Cardiac muscle cell (in vitro differentiated cells and primary cell): Measurements from ENCODE around the gene SCRN1. TPM values are rescaled to one million over a fixed set of nuclear protein-coding genes. Genes with fewer than 3 reads are reported as not detected.

Experiments
- DNase-seq, 2 donors: peaks; one replicate each; pipeline versions ENCODE4 v3.0.0 to v3.0.0-alpha.2; 2010 to 2017; ENCODE audit warnings: low read depth in 1 of 2, low spot score in 1 of 2
- H3K27ac ChIP-seq: fragments of 200-600 bp; sonication (generic); 2 replicates; pipeline ENCODE4 v1.5.1; 2016
- H3K27me3 ChIP-seq: fragments of 200-600 bp; sonication (generic); 2 replicates; pipeline ENCODE4 v1.6.0; 2016; ENCODE audit warnings: control low read depth
- H3K36me3 ChIP-seq: fragments of 200-600 bp; sonication (generic); 2 replicates; pipeline ENCODE4 v1.5.1; 2016; ENCODE audit warnings: control low read depth
- H3K4me1 ChIP-seq: fragments of 200-600 bp; sonication (generic); 2 replicates; pipeline ENCODE4 v1.8.1; 2017; ENCODE audit warnings: low read depth, mild to moderate bottlenecking, mixed run types
- H3K4me3 ChIP-seq: fragments of 200-600 bp; sonication (generic); 2 replicates; pipeline ENCODE4 v1.5.1; 2016; ENCODE audit warnings: mild to moderate bottlenecking
- H3K9me3 ChIP-seq: fragments of 200-600 bp; sonication (generic); 2 replicates; pipeline ENCODE4 v1.5.1; 2017; ENCODE audit warnings: low read depth, mild to moderate bottlenecking, control low read depth
- CTCF ChIP-seq: IDR thresholded peaks from 2 replicates; pipeline ENCODE4 v1.5.1; 2012; ENCODE audit warnings: low read depth, mild to moderate bottlenecking, low read length
- polyA plus RNA-seq: library from polyadenylated mRNA; unstranded; fragments of >200 nt; fragmentation: Nextera tagmentation; extraction: Ambion mirVana; gene quantifications from 2 replicates; pipeline ENCODE4 v1.2.1, GENCODE V29; 2016
- total RNA-seq: library from RNA; depleted of rRNA; stranded (reverse); fragments of >200 nt; gene quantifications from 2 replicates; pipeline ENCODE4 v1.2.3, GENCODE V29; 2016

SCRN1 gene
- total and polyA plus RNA-seq, 2 experiments from 2014 or later: 34.3 to 48.2 TPM

GRCh38 chr7:29918850-29919249, 70.8 kb downstream of the SCRN1 start:
- TF ChIP-seq CTCF: no peak
- no peak for DNase-seq
- H3K9me3 ChIP-seq: no peaks in the 10 kb centered on the region
- H3K4me1 ChIP-seq: peaks cover 8% of the 10 kb centered on the region
- H3K36me3 ChIP-seq: peaks cover 8% of the 10 kb centered on the region
- no peak overlapping the region for H3K4me3 ChIP-seq
- H3K27me3 ChIP-seq: no peaks in the 10 kb centered on the region
- H3K27ac ChIP-seq: no peak overlapping the region

- no peaks in the 10 kb centered on the region for H3K9me3 ChIP-seq
- H3K27me3 ChIP-seq: no peaks in the 10 kb centered on the region
- TF ChIP-seq CTCF: no peak
- H3K4me1 ChIP-seq: peaks cover 8% of the 10 kb centered on the region
- H3K36me3 ChIP-seq: peaks cover 7% of the 10 kb centered on the region
- DNase-seq: no peak
- no peak overlapping the region for H3K4me3 ChIP-seq
- H3K27ac ChIP-seq: no peak overlapping the region
Observed at GRCh38 chr7:29917641-29918040, 72.0 kb downstream of the SCRN1 start.

GRCh38 chr7:29915481-29916215, 74.0 kb downstream of the SCRN1 start:
- Histone ChIP-seq H3K4me1 (peaks cover 8% of the 10 kb centered on the region), H3K36me3 (no peaks in the 10 kb centered on the region), H3K27me3 (no peaks in the 10 kb centered on the region), H3K27ac (no peak overlapping the region), H3K4me3 (no peak overlapping the region), H3K9me3 (no peaks in the 10 kb centered on the region)
- peak in 1 of 2 donors; percentile 11 for DNase-seq
- TF ChIP-seq CTCF: no peak

- no peaks in the 10 kb centered on the region for H3K36me3 ChIP-seq
- H3K27ac ChIP-seq: no peak overlapping the region
- H3K4me3 ChIP-seq: no peak overlapping the region
- H3K4me1 ChIP-seq: peaks cover 8% of the 10 kb centered on the region
- no peak for TF ChIP-seq CTCF
- H3K27me3 ChIP-seq: no peaks in the 10 kb centered on the region
- H3K9me3 ChIP-seq: no peaks in the 10 kb centered on the region
- no peak for DNase-seq
Observed at GRCh38 chr7:29914180-29914579, 75.4 kb downstream of the SCRN1 start.

- Histone ChIP-seq H3K27me3 (no peaks in the 10 kb centered on the region), H3K36me3 (no peaks in the 10 kb centered on the region), H3K27ac (no peak overlapping the region), H3K4me1 (no peaks in the 10 kb centered on the region), H3K9me3 (no peaks in the 10 kb centered on the region), H3K4me3 (no peak overlapping the region)
- no peak for DNase-seq
- TF ChIP-seq CTCF: no peak
Observed at GRCh38 chr7:29906200-29907022, 83.2 kb downstream of the SCRN1 start.
